Measurements from ENCODE around the gene DMRT1.

DMRT1 gene

DNA sequence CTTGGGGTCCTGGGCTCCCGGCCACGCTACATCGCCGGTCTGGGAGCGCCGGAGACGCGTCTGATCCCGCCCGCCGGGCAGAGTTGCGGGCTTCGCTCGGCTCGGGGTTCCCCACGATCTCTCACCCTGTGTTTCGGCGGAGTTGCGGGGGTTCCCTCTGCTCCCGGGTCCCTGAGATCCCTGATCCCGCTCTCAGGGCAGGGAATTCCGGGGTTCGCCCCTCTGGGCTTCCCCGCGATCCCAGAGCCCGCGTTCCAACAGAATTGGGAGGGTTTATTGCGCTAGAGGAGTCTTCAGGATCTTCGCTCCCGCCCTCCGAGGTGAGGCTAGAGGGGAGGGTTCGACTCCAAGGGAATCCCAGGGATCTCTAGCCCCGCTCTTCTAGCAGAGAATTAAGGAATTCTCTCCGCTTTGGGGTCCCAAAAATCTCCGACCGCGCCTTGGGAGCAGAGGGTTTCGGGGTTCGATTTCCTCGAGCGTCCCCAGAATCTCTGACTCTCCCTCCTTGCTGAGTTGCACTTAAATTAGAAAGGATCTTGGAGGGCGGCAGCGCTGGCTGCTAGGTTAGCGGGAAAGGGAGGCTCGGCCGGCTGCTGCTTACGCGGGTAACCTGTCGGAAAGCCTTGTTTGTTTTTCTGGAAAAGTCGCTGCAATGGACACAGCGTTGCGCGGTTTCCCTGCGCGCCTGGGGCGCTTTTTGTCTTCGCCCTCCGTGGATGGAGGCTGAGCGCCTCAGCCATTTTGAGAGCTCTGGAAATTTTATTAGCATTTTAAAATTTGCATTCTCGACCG, 1.3 kb downstream of the DMRT1 start (continued):
- TF ChIP-seq, protein P1, sequence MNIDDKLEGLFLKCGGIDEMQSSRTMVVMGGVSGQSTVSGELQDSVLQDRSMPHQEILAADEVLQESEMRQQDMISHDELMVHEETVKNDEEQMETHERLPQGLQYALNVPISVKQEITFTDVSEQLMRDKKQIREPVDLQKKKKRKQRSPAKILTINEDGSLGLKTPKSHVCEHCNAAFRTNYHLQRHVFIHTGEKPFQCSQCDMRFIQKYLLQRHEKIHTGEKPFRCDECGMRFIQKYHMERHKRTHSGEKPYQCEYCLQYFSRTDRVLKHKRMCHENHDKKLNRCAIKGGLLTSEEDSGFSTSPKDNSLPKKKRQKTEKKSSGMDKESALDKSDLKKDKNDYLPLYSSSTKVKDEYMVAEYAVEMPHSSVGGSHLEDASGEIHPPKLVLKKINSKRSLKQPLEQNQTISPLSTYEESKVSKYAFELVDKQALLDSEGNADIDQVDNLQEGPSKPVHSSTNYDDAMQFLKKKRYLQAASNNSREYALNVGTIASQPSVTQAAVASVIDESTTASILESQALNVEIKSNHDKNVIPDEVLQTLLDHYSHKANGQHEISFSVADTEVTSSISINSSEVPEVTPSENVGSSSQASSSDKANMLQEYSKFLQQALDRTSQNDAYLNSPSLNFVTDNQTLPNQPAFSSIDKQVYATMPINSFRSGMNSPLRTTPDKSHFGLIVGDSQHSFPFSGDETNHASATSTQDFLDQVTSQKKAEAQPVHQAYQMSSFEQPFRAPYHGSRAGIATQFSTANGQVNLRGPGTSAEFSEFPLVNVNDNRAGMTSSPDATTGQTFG (tag by site-specific recombination; IDR thresholded peaks at IDR 0.05; ENCODE audit: borderline replicate concordance), result no peak
- TF ChIP-seq KLF10 (tag by site-specific recombination; IDR thresholded peaks at IDR 0.05), result no peak
- TF ChIP-seq ZNF354C (tag by site-specific recombination; IDR thresholded peaks at IDR 0.05; ENCODE audit: borderline replicate concordance, low read depth), result no peak
- TF ChIP-seq, protein P2, sequence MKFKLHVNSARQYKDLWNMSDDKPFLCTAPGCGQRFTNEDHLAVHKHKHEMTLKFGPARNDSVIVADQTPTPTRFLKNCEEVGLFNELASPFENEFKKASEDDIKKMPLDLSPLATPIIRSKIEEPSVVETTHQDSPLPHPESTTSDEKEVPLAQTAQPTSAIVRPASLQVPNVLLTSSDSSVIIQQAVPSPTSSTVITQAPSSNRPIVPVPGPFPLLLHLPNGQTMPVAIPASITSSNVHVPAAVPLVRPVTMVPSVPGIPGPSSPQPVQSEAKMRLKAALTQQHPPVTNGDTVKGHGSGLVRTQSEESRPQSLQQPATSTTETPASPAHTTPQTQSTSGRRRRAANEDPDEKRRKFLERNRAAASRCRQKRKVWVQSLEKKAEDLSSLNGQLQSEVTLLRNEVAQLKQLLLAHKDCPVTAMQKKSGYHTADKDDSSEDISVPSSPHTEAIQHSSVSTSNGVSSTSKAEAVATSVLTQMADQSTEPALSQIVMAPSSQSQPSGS (tag by site-specific recombination; IDR thresholded peaks at IDR 0.05; ENCODE audit: low read depth), result no peak
- TF ChIP-seq, protein P3, sequence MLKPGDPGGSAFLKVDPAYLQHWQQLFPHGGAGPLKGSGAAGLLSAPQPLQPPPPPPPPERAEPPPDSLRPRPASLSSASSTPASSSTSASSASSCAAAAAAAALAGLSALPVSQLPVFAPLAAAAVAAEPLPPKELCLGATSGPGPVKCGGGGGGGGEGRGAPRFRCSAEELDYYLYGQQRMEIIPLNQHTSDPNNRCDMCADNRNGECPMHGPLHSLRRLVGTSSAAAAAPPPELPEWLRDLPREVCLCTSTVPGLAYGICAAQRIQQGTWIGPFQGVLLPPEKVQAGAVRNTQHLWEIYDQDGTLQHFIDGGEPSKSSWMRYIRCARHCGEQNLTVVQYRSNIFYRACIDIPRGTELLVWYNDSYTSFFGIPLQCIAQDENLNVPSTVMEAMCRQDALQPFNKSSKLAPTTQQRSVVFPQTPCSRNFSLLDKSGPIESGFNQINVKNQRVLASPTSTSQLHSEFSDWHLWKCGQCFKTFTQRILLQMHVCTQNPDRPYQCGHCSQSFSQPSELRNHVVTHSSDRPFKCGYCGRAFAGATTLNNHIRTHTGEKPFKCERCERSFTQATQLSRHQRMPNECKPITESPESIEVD (tag by site-specific recombination; IDR thresholded peaks at IDR 0.05), result no peak
- TF ChIP-seq SCRT2 (tag by site-specific recombination; IDR thresholded peaks at IDR 0.05), result no peak
- TF ChIP-seq, protein P4, sequence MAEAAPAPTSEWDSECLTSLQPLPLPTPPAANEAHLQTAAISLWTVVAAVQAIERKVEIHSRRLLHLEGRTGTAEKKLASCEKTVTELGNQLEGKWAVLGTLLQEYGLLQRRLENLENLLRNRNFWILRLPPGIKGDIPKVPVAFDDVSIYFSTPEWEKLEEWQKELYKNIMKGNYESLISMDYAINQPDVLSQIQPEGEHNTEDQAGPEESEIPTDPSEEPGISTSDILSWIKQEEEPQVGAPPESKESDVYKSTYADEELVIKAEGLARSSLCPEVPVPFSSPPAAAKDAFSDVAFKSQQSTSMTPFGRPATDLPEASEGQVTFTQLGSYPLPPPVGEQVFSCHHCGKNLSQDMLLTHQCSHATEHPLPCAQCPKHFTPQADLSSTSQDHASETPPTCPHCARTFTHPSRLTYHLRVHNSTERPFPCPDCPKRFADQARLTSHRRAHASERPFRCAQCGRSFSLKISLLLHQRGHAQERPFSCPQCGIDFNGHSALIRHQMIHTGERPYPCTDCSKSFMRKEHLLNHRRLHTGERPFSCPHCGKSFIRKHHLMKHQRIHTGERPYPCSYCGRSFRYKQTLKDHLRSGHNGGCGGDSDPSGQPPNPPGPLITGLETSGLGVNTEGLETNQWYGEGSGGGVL (tag by site-specific recombination; IDR thresholded peaks at IDR 0.05), result 0 out of 2 replicates have a peak, but pooled peaks have one; percentile 15

DNA sequence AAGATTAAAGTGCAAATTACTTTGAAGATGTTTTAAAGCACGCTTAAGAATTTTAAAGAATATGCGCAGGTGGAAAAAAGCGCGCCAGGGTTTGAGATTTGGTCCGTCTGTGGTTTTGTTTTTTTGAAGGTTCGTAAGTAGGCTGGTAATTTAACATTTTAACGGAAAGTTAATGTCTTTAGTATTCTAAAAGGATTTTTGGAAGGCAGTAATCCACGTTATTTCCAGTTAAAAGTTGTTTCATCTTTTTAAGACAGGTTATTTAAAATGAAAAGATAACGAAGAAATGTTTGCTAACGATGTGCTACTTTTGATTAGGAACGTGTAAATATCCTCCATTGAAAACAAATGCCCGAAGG, 1.9 kb downstream of the DMRT1 start:
- H3K4me3 ChIP-seq (ENCODE audit: low read depth, low read length), result peak overlapping the region; percentile 0
- 0 out of 2 replicates have a peak, but pooled peaks have one; percentile 1 for TF ChIP-seq YY1 (tag by site-specific recombination; IDR thresholded peaks at IDR 0.05)
- peak; percentile 35; the same call in 1 of the 2 replicates for TF ChIP-seq ZNF335 (tag by site-specific recombination; conservative IDR thresholded peaks at IDR 0.05)
- TF ChIP-seq ZNF157 (tag by site-specific recombination; IDR thresholded peaks at IDR 0.05), result no peak
- no peaks in the 10 kb centered on the region for H3K4me1 ChIP-seq (ENCODE audit: control insufficient read depth, insufficient read depth, low read length)
- ChIA-PET CTCF (no interaction called here), POLR2A (no interaction called here)
- no peak overlapping the region; the same call in 1 of the 2 replicates for H3K27ac ChIP-seq (ENCODE audit: extremely low read depth, low read depth, low read length)
- H3K9me3 ChIP-seq (ENCODE audit: control insufficient read depth, insufficient read depth, low read depth, low read length), result no peaks in the 10 kb centered on the region
- H3K36me3 ChIP-seq (ENCODE audit: control insufficient read depth in 2 of 2, insufficient read depth in 1 of 2, low read length in 2 of 2), result no peaks in the 10 kb centered on the region

DNA sequence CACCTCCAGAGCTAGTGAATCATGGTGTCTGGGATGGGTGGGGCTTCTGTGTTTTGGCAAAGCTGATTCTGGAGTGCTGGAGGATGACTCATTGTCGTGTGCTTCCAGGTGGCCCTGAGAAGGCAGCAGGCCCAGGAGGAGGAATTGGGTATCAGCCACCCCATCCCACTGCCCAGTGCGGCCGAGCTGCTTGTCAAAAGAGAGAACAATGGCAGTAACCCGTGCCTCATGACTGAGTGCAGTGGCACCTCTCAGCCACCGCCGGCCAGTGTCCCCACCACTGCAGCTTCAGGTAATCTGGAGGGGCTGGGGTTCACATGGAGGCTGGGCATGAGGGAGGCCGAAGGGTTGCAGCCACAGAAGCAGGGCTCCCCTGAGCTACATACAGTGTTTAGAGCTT, 5.4 kb downstream of the DMRT1 start:
- Histone ChIP-seq H3K4me1 (ENCODE audit: control insufficient read depth, insufficient read depth, low read length) (no peaks in the 10 kb centered on the region), H3K27ac (ENCODE audit: extremely low read depth, low read depth, low read length) (no peak overlapping the region), H3K9me3 (ENCODE audit: control insufficient read depth, insufficient read depth, low read depth, low read length) (no peaks in the 10 kb centered on the region), H3K4me3 (ENCODE audit: low read depth, low read length) (no peak overlapping the region), H3K36me3 (ENCODE audit: control insufficient read depth in 2 of 2, insufficient read depth in 1 of 2, low read length in 2 of 2) (no peaks in the 10 kb centered on the region)
- ChIA-PET CTCF (interaction anchor here (1.0 kb wide), 2 partner anchors 47 to 158 kb away, joined by 3 read pairs; no protein-coding TSS in a partner anchor), POLR2A (no interaction called here)
- TF ChIP-seq, protein P5, sequence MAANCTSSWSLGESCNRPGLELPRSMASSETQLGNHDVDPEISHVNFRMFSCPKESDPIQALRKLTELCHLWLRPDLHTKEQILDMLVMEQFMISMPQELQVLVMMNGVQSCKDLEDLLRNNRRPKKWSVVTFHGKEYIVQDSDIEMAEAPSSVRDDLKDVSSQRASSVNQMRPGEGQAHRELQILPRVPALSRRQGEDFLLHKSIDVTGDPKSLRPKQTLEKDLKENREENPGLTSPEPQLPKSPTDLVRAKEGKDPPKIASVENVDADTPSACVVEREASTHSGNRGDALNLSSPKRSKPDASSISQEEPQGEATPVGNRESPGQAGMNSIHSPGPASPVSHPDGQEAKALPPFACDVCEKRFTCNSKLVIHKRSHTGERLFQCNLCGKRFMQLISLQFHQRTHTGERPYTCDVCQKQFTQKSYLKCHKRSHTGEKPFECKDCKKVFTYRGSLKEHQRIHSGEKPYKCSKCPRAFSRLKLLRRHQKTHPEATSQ (tag by site-specific recombination; IDR thresholded peaks at IDR 0.05), result no peak
- 0 out of 2 replicates have a peak, but pooled peaks have one; percentile 31 for TF ChIP-seq HOXA7 (CRISPR knock-in tag; IDR thresholded peaks at IDR 0.05; ENCODE audit: borderline replicate concordance)

Data from HEK293 (cell line).